AG10803 (cell line): ENCODE results near the gene ACTL7B.

Source experiments
- DNase-seq: peaks from one replicate; pipeline ENCODE4 v3.0.0; 2010; ENCODE audit warnings: low read depth
- H3K4me3 ChIP-seq: 2 replicates; pipeline ENCODE4 v1.5.1; 2011; ENCODE audit warnings: mild to moderate bottlenecking, low read length, control low read depth
- TF ChIP-seq, protein P1 (sequence below): conservative IDR thresholded peaks from 2 replicates; pipeline ENCODE4 v1.5.1; 2011; ENCODE audit warnings: mild to moderate bottlenecking, low read length, control low read depth, inconsistent platforms

Gene ACTL7B

GRCh38 chr9:108813951-108814601 lies 41.7 kb downstream of the ACTL7B start:
- no peak overlapping the region for H3K4me3 ChIP-seq
- DNase-seq: peak; percentile 42
- TF ChIP-seq, protein P1, sequence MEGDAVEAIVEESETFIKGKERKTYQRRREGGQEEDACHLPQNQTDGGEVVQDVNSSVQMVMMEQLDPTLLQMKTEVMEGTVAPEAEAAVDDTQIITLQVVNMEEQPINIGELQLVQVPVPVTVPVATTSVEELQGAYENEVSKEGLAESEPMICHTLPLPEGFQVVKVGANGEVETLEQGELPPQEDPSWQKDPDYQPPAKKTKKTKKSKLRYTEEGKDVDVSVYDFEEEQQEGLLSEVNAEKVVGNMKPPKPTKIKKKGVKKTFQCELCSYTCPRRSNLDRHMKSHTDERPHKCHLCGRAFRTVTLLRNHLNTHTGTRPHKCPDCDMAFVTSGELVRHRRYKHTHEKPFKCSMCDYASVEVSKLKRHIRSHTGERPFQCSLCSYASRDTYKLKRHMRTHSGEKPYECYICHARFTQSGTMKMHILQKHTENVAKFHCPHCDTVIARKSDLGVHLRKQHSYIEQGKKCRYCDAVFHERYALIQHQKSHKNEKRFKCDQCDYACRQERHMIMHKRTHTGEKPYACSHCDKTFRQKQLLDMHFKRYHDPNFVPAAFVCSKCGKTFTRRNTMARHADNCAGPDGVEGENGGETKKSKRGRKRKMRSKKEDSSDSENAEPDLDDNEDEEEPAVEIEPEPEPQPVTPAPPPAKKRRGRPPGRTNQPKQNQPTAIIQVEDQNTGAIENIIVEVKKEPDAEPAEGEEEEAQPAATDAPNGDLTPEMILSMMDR: peak; percentile 57

DNA sequence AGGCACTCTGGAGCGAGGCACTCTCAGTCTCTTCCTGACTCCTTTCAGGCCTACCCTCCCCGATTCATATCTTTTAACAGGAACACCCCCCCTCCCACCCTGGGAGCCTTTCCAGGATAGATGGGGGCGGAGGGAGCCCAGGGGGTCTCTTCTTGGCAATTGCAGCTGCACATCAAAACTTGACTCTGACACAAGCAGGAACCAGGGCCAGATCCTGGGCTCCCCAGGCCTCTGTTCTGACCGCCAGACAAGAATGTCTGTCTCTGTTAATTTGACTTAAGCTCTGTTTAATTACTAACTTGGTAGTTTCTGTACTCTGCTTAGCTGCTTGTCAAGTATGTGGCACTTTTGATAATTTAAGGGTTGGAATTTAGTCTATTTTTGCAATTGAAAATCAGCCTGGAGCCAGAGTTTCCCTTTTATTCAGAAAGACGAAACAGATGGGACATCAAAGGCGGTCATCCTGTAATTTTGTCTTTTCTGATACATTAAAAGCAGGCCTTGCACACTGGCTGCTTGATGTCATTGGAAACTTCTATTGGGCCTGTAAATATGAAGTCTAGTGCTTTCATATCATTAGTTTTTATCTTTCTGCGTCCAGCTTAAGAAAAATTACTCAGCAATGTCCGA lies 43.3 kb downstream of the ACTL7B start:
- TF ChIP-seq, protein P1: no peak
- no peak for DNase-seq
- no peak overlapping the region for H3K4me3 ChIP-seq

DNA sequence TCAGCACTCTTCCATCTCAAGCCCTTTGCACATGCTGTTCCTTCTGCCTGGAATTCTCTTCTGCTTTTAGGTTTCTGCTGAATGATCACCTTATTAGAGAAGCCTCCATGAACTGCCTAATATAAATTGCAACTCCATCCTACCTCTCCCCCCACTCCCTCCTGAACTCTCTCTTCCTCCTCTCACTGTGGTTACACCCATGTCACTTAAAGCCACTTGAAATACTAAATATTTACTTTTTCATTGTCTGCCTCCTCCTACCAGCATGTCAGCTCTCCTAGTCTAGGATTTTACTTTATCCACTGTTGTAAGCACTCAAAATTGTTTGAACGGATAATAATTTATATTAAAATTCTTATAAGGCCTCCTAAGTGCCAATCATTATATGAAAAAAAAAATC lies 43.8 kb downstream of the ACTL7B start:
- H3K4me3 ChIP-seq: no peak overlapping the region
- no peak for DNase-seq
- TF ChIP-seq, protein P1: no peak

DNA sequence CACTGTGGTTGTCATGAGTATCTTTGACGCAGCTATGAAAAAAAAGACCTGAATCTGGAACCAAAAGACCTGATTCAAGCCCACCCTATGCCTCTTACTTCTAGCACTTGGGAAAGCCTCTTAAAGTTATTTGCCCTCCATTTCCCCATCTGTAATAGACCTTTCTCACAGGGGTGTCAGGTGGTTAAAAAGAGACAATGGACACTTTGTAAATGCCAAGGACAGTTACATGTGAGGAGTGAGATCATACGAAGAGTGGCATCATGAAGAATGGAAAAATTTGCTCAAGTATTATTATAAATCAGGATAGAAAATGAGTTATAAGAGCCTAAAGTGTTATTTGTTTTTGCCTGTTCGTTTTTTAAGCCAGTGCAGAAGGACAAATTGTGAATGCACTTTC lies 46.5 kb downstream of the ACTL7B start:
- DNase-seq: no peak
- no peak overlapping the region for H3K4me3 ChIP-seq
- TF ChIP-seq, protein P1: no peak
